GM12878 (cell line): ENCODE data around the gene BCAT1. TPM values are rescaled to one million over a fixed set of nuclear protein-coding genes. Genes with fewer than 3 reads are reported as not detected.

Experiments used
- JUND ChIP-seq: IDR thresholded peaks from 2 replicates; pipeline ENCODE4 v1.6.1; 2012; ENCODE audit warnings: low read depth, mild to moderate bottlenecking, low read length, improper control_type of control experiment, moderate library complexity
- NFYB ChIP-seq: IDR thresholded peaks from 2 replicates; pipeline ENCODE4 v1.6.1; 2011; ENCODE audit warnings: low read depth, mild to moderate bottlenecking, low read length, improper control_type of control experiment, moderate library complexity; ENCODE audit not compliant: insufficient read depth
- PAX5 ChIP-seq: IDR thresholded peaks from 2 replicates; pipeline ENCODE4 v1.6.1; 2011; ENCODE audit warnings: low read depth, low read length, borderline replicate concordance
- PML ChIP-seq: IDR thresholded peaks from 2 replicates; pipeline ENCODE4 v1.6.1; 2012; ENCODE audit warnings: low read length, inconsistent platforms
- STAT3 ChIP-seq: IDR thresholded peaks from 2 replicates; pipeline ENCODE4 v1.6.1; 2011; ENCODE audit warnings: low read depth, low read length, improper control_type of control experiment
- TARDBP ChIP-seq: IDR thresholded peaks from 2 replicates; pipeline ENCODE4 v1.6.1; 2016; ENCODE audit warnings: borderline replicate concordance
- TCF7 ChIP-seq: IDR thresholded peaks from 2 replicates; pipeline ENCODE4 v1.6.1; 2014; ENCODE audit warnings: antibody characterized with exemption, borderline replicate concordance
- ZNF24 ChIP-seq: fragments of 450-650 bp; IDR thresholded peaks from 2 replicates; pipeline ENCODE4 v1.6.1; 2017; ENCODE audit warnings: antibody characterized with exemption, mild to moderate bottlenecking
- polyA plus RNA-seq, 11 experiments: library from polyadenylated mRNA; depleted of rRNA in 4 of 11; unstranded in 6 of 11; stranded (reverse) in 5 of 11; fragments of >200 nt; fragmentation: Nextera tagmentation in 4 of 11; fragmentation: Illumina TruSeq in 1 of 11; extraction: Ambion mirVana in 4 of 11; extraction: Trizol in 1 of 11; gene quantifications; 1 replicate in 1 of 11; 2 replicates in 10 of 11; pipeline versions ENCODE4 v1.2.1 to v1.2.3, GENCODE V29; 2011 to 2016; ENCODE audit warnings: inconsistent platforms in 2 of 11, missing spikeins in 2 of 11, low read depth in 1 of 11
- total RNA-seq, 4 experiments: library from RNA; depleted of rRNA in 3 of 4; stranded (reverse); fragments of >200 nt in 3 of 4; fragmentation: Illumina TruSeq in 1 of 4; extraction: Trizol in 1 of 4; gene quantifications; 2 replicates each; pipeline versions ENCODE4 v1.2.1 to v1.2.3, GENCODE V29; 2013 to 2021
- TF ChIP-seq, protein P1 (sequence below): fragments of 450-650 bp; IDR thresholded peaks from 2 replicates; pipeline ENCODE4 v1.6.1; 2017; ENCODE audit warnings: mild to moderate bottlenecking, moderate library complexity
- TF ChIP-seq, protein P2 (sequence below): IDR thresholded peaks from 2 replicates; pipeline ENCODE4 v1.6.1; 2012; ENCODE audit warnings: low read depth, low read length, improper control_type of control experiment
- TF ChIP-seq, protein P3 (sequence below): IDR thresholded peaks from 2 replicates; pipeline ENCODE4 v1.6.1; 2012; ENCODE audit warnings: improper control_type of control experiment, low read depth, low read length; ENCODE audit not compliant: insufficient replicate concordance
- TF ChIP-seq, protein P4 (sequence below): fragments of 450-650 bp; IDR thresholded peaks from 2 replicates; pipeline ENCODE4 v1.6.1; 2017; ENCODE audit warnings: low read depth, mild to moderate bottlenecking, moderate library complexity
- TF ChIP-seq, protein P5 (sequence below): IDR thresholded peaks from 2 replicates; pipeline ENCODE4 v1.6.1; 2011; ENCODE audit warnings: low read depth, mild to moderate bottlenecking, low read length, moderate library complexity, borderline replicate concordance; ENCODE audit errors: extremely low read depth
- TF ChIP-seq, protein P6 (sequence below): fragments of 450-650 bp; IDR thresholded peaks from 2 replicates; pipeline ENCODE4 v1.6.1; 2017; ENCODE audit warnings: mild to moderate bottlenecking

Gene BCAT1
- total and polyA plus RNA-seq, 10 of the 15 experiments (the other 5 are each of a cell fraction or from before 2014, with no cell fraction given) = 26.2 to 187 (median 81.9) TPM

DNA sequence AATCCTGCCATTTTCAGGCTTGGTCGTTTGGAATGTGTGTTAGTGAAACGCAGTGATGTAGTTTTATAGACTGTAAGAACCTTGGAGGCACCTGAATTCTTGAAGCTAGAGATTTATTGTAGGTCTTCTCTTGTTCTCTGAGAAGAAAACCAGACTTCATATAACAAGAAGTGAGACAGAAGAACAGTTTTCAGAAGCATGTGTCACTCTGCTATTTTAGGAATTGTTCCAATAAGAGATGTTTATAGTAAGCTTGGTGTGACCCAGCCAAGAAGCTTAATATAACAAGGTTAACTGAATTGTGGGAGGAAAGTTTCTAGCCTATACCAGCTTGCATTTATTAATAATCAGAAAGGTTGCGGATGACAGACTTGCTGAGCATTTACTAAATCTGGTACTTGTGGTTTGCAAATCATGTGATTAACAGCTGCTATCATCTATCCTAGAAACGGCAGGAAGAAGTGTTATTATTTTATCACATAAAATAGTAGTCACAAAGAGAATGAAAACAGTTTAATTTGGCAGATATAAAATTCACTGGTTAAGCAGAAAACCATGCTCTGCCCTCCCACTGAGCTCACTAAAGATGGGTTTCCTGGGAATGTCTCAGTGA lies 49.2 kb upstream of the BCAT1 start (continued):
- TF ChIP-seq, protein P1, sequence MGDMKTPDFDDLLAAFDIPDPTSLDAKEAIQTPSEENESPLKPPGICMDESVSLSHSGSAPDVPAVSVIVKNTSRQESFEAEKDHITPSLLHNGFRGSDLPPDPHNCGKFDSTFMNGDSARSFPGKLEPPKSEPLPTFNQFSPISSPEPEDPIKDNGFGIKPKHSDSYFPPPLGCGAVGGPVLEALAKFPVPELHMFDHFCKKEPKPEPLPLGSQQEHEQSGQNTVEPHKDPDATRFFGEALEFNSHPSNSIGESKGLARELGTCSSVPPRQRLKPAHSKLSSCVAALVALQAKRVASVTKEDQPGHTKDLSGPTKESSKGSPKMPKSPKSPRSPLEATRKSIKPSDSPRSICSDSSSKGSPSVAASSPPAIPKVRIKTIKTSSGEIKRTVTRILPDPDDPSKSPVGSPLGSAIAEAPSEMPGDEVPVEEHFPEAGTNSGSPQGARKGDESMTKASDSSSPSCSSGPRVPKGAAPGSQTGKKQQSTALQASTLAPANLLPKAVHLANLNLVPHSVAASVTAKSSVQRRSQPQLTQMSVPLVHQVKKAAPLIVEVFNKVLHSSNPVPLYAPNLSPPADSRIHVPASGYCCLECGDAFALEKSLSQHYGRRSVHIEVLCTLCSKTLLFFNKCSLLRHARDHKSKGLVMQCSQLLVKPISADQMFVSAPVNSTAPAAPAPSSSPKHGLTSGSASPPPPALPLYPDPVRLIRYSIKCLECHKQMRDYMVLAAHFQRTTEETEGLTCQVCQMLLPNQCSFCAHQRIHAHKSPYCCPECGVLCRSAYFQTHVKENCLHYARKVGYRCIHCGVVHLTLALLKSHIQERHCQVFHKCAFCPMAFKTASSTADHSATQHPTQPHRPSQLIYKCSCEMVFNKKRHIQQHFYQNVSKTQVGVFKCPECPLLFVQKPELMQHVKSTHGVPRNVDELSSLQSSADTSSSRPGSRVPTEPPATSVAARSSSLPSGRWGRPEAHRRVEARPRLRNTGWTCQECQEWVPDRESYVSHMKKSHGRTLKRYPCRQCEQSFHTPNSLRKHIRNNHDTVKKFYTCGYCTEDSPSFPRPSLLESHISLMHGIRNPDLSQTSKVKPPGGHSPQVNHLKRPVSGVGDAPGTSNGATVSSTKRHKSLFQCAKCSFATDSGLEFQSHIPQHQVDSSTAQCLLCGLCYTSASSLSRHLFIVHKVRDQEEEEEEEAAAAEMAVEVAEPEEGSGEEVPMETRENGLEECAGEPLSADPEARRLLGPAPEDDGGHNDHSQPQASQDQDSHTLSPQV = 0 out of 2 replicates have a peak, but pooled peaks have one; percentile 60
- TF ChIP-seq, protein P2, sequence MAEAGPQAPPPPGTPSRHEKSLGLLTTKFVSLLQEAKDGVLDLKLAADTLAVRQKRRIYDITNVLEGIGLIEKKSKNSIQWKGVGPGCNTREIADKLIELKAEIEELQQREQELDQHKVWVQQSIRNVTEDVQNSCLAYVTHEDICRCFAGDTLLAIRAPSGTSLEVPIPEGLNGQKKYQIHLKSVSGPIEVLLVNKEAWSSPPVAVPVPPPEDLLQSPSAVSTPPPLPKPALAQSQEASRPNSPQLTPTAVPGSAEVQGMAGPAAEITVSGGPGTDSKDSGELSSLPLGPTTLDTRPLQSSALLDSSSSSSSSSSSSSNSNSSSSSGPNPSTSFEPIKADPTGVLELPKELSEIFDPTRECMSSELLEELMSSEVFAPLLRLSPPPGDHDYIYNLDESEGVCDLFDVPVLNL = no peak
- TF ChIP-seq NFYB = peak; percentile 43; the same call in 1 of the 2 replicates
- TF ChIP-seq, protein P3, sequence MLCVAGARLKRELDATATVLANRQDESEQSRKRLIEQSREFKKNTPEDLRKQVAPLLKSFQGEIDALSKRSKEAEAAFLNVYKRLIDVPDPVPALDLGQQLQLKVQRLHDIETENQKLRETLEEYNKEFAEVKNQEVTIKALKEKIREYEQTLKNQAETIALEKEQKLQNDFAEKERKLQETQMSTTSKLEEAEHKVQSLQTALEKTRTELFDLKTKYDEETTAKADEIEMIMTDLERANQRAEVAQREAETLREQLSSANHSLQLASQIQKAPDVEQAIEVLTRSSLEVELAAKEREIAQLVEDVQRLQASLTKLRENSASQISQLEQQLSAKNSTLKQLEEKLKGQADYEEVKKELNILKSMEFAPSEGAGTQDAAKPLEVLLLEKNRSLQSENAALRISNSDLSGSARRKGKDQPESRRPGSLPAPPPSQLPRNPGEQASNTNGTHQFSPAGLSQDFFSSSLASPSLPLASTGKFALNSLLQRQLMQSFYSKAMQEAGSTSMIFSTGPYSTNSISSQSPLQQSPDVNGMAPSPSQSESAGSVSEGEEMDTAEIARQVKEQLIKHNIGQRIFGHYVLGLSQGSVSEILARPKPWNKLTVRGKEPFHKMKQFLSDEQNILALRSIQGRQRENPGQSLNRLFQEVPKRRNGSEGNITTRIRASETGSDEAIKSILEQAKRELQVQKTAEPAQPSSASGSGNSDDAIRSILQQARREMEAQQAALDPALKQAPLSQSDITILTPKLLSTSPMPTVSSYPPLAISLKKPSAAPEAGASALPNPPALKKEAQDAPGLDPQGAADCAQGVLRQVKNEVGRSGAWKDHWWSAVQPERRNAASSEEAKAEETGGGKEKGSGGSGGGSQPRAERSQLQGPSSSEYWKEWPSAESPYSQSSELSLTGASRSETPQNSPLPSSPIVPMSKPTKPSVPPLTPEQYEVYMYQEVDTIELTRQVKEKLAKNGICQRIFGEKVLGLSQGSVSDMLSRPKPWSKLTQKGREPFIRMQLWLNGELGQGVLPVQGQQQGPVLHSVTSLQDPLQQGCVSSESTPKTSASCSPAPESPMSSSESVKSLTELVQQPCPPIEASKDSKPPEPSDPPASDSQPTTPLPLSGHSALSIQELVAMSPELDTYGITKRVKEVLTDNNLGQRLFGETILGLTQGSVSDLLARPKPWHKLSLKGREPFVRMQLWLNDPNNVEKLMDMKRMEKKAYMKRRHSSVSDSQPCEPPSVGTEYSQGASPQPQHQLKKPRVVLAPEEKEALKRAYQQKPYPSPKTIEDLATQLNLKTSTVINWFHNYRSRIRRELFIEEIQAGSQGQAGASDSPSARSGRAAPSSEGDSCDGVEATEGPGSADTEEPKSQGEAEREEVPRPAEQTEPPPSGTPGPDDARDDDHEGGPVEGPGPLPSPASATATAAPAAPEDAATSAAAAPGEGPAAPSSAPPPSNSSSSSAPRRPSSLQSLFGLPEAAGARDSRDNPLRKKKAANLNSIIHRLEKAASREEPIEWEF = peak; percentile 93
- TF ChIP-seq STAT3 = peak; percentile 94
- TF ChIP-seq PML = peak; percentile 92
- TF ChIP-seq PAX5 = peak; percentile 81
- TF ChIP-seq TARDBP = no peak
- peak; percentile 65; the same call in 1 of the 2 replicates for TF ChIP-seq ZNF24
- TF ChIP-seq, protein P4, sequence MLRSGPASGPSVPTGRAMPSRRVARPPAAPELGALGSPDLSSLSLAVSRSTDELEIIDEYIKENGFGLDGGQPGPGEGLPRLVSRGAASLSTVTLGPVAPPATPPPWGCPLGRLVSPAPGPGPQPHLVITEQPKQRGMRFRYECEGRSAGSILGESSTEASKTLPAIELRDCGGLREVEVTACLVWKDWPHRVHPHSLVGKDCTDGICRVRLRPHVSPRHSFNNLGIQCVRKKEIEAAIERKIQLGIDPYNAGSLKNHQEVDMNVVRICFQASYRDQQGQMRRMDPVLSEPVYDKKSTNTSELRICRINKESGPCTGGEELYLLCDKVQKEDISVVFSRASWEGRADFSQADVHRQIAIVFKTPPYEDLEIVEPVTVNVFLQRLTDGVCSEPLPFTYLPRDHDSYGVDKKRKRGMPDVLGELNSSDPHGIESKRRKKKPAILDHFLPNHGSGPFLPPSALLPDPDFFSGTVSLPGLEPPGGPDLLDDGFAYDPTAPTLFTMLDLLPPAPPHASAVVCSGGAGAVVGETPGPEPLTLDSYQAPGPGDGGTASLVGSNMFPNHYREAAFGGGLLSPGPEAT = peak; percentile 75
- TF ChIP-seq, protein P5, sequence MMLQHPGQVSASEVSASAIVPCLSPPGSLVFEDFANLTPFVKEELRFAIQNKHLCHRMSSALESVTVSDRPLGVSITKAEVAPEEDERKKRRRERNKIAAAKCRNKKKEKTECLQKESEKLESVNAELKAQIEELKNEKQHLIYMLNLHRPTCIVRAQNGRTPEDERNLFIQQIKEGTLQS = no peak
- TF ChIP-seq, protein P6, sequence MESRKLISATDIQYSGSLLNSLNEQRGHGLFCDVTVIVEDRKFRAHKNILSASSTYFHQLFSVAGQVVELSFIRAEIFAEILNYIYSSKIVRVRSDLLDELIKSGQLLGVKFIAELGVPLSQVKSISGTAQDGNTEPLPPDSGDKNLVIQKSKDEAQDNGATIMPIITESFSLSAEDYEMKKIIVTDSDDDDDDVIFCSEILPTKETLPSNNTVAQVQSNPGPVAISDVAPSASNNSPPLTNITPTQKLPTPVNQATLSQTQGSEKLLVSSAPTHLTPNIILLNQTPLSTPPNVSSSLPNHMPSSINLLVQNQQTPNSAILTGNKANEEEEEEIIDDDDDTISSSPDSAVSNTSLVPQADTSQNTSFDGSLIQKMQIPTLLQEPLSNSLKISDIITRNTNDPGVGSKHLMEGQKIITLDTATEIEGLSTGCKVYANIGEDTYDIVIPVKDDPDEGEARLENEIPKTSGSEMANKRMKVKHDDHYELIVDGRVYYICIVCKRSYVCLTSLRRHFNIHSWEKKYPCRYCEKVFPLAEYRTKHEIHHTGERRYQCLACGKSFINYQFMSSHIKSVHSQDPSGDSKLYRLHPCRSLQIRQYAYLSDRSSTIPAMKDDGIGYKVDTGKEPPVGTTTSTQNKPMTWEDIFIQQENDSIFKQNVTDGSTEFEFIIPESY = no peak
- peak; percentile 36; the same call in 1 of the 2 replicates for TF ChIP-seq TCF7
- peak; percentile 56; the same call in 1 of the 2 replicates for TF ChIP-seq JUND
